Nephron (organoid): ENCODE data around the gene FGGY.

Experiments
- H3K27ac Mint-ChIP-seq, 3 experiments: 2 replicates each; pipeline ENCODE4 v1.8.0; 2020; ENCODE audit warnings: mixed read lengths in 3 of 3, mild to moderate bottlenecking in 2 of 3, moderate library complexity in 1 of 3
- H3K27me3 Mint-ChIP-seq: 2 replicates; pipeline ENCODE4 v1.8.0; 2021; ENCODE audit warnings: low read depth, mild to moderate bottlenecking, moderate library complexity, mixed read lengths
- H3K36me3 Mint-ChIP-seq: 2 replicates; pipeline ENCODE4 v1.8.0; 2020; ENCODE audit warnings: low read depth, mixed read lengths
- H3K4me1 Mint-ChIP-seq: 2 replicates; pipeline ENCODE4 v1.8.0; 2020; ENCODE audit warnings: mixed read lengths
- H3K4me3 Mint-ChIP-seq, 3 experiments: 2 replicates each; pipeline ENCODE4 v1.8.0; 2020; ENCODE audit warnings: mild to moderate bottlenecking in 3 of 3, mixed read lengths in 3 of 3, moderate library complexity in 2 of 3
- H3K9me3 Mint-ChIP-seq: 2 replicates; pipeline ENCODE4 v1.8.0; 2020; ENCODE audit warnings: mixed read lengths
- TF ChIP-seq, protein P1 (sequence below), 3 experiments: fragments of 200-600 bp; sonication (generic); IDR thresholded peaks; one replicate each; pipeline ENCODE4 v1.5.0; 2021; ENCODE audit warnings: antibody characterized with exemption in 3 of 3; ENCODE audit not compliant: unreplicated experiment in 3 of 3

FGGY gene

GRCh38 chr1:59511476-59512465 is 214.9 kb downstream of the FGGY start:
- H3K36me3 Mint-ChIP-seq, result peaks cover 11% of the 10 kb centered on the region
- H3K4me3 Mint-ChIP-seq, result no peak overlapping the region
- H3K9me3 Mint-ChIP-seq, result no peaks in the 10 kb centered on the region
- peak overlapping the region in 2 of 3 experiments; percentile 35 to 56 for H3K27ac Mint-ChIP-seq
- TF ChIP-seq, protein P1, sequence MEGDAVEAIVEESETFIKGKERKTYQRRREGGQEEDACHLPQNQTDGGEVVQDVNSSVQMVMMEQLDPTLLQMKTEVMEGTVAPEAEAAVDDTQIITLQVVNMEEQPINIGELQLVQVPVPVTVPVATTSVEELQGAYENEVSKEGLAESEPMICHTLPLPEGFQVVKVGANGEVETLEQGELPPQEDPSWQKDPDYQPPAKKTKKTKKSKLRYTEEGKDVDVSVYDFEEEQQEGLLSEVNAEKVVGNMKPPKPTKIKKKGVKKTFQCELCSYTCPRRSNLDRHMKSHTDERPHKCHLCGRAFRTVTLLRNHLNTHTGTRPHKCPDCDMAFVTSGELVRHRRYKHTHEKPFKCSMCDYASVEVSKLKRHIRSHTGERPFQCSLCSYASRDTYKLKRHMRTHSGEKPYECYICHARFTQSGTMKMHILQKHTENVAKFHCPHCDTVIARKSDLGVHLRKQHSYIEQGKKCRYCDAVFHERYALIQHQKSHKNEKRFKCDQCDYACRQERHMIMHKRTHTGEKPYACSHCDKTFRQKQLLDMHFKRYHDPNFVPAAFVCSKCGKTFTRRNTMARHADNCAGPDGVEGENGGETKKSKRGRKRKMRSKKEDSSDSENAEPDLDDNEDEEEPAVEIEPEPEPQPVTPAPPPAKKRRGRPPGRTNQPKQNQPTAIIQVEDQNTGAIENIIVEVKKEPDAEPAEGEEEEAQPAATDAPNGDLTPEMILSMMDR (IDR thresholded peaks at IDR 0.05; ENCODE audit: unreplicated experiment in 3 of 3), result no peak
- peaks cover 3% of the 10 kb centered on the region for H3K27me3 Mint-ChIP-seq
- peaks cover 46% of the 10 kb centered on the region for H3K4me1 Mint-ChIP-seq

DNA sequence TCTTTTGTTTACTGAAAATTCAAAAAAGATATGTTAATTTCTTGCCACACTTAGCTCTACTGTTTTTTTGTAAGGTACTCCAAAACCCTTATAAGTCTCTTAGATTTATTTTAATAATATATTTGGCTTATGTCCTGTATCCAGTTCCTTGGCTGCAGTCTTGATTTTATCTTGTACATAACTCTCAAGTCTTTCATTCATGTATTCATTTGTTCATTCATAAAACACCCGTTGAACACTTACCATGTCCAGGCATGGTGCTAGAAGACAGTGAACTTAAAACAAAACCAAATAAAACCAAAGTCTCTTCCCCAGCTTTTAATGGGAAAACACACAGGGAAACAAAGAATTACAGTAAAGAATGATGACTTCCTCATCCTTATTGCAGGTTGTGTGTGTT is 215.8 kb downstream of the FGGY start:
- Mint-ChIP-seq H3K27me3 (peaks cover 3% of the 10 kb centered on the region), H3K36me3 (peaks cover 11% of the 10 kb centered on the region), H3K4me3 (no peak overlapping the region), H3K4me1 (peaks cover 43% of the 10 kb centered on the region), H3K9me3 (no peaks in the 10 kb centered on the region), H3K27ac (no peak overlapping the region)
- TF ChIP-seq, protein P1 (IDR thresholded peaks at IDR 0.05; ENCODE audit: unreplicated experiment in 3 of 3), result no peak

DNA sequence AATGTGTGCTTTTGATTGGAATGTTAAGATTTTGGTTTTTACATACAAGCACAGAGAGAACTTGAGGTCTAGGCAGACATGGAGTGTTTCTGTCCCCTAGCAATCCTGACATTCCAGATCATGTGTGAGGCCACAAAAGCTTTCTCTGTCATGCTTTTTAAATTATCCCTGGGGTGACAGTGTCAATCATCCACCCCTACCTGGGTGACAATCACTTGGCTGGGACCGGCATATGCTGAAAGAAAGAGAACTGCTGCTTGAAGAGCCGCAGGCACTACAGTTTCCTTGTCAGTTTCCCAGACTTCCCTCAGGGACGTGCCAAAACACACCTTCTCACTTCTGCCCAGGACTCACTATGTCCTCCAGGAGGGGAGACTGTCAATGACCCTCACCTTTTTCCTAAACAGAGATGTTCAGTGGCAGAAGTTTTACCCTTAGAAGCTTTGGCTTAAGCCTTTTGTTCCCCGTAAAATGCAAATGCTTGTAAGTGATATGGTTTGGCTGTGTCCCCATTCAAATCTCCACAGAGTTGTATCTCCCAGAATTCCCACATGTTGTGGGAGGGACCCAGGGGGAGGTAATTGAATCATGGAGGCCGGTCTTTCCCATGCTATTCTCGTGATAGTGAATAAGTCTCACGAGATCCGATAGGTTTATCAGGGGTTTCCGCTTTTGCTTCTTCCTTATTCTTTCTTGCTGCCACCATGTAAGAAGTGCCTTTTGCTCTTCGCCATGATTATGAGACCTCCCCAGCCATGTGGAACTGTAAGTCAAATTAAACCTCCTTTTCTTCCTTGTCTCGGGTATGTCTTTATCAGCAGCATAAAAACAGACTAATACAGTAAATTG is 217.4 kb downstream of the FGGY start:
- Mint-ChIP-seq H3K27ac (peak overlapping the region in 2 of 3 experiments; percentile 38 to 48), H3K9me3 (no peaks in the 10 kb centered on the region)

DNA sequence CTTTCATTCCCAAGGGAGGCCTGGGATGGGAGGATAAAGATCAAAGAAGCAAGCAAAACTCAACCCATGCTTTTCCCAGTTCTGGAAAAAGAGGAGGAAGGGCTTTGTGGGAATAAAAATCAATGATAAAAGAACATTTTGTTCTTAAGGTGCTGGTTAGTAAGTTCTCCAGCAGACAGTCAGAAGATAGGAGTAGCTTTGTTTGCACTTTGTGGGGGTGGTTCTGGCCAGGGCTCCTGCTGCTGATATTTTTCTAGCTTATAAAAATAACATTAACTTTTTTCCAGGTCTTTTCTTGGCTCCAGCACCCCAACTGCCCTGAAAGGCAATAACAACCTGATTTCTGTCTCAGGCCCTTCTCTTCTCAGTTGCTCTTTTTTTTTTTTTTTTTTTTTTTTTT is 220.0 kb downstream of the FGGY start:
- peaks cover 45% of the 10 kb centered on the region for H3K4me1 Mint-ChIP-seq

More for the DNA sequence above, 217.4 kb downstream of the FGGY start:
- H3K4me3 Mint-ChIP-seq, result no peak overlapping the region
- H3K27me3 Mint-ChIP-seq, result no peaks in the 10 kb centered on the region
- TF ChIP-seq, protein P1 (IDR thresholded peaks at IDR 0.05; ENCODE audit: unreplicated experiment in 3 of 3), result no peak
- peaks cover 28% of the 10 kb centered on the region for H3K4me1 Mint-ChIP-seq
- H3K36me3 Mint-ChIP-seq, result peaks cover 15% of the 10 kb centered on the region

DNA sequence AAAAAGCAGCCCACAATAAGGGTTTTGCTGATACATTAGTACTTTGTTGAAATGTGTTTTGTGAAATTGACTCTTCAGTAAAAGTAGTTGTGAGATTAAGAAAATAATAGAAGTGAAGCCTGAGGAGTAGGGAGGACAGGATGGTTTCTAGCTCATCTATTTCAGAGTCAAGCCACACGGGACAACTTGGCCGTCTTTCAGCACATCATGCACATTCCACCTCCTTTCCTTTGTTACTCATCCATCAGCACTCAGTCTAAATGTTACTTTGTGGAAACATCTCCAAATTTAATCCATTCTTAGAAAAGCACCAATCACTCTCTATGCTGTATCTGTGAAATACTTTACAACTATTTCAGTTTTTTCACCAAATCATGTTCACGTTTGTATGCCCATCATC is 223.3 kb downstream of the FGGY start:
- Mint-ChIP-seq H3K4me3 (no peak overlapping the region), H3K27me3 (no peaks in the 10 kb centered on the region), H3K36me3 (peaks cover 9% of the 10 kb centered on the region), H3K27ac (peak overlapping the region; percentile 80 to 93 (median 81)), H3K4me1 (peaks cover 42% of the 10 kb centered on the region), H3K9me3 (no peaks in the 10 kb centered on the region)
- TF ChIP-seq, protein P1 (IDR thresholded peaks at IDR 0.05; ENCODE audit: unreplicated experiment in 3 of 3), result no peak

More for the DNA sequence above, 220.0 kb downstream of the FGGY start:
- Mint-ChIP-seq H3K4me3 (no peak overlapping the region), H3K27ac (peak overlapping the region; percentile 71 to 92 (median 75)), H3K36me3 (peaks cover 15% of the 10 kb centered on the region), H3K9me3 (no peaks in the 10 kb centered on the region), H3K27me3 (no peaks in the 10 kb centered on the region)
- TF ChIP-seq, protein P1 (IDR thresholded peaks at IDR 0.05; ENCODE audit: unreplicated experiment in 3 of 3), result no peak
